Liver (tissue), 3 donors: ENCODE data around the gene DGKE.

Experiments
- CTCF ChIP-seq: fragments of 150-350 bp; IDR thresholded peaks from 2 replicates; pipeline ENCODE4 v1.5.1; 2017; ENCODE audit warnings: improper control_type of control experiment, low read depth, low read length; ENCODE audit not compliant: missing input control
- FOXA1 ChIP-seq: IDR thresholded peaks from 2 replicates; pipeline ENCODE4 v1.6.1; 2016; ENCODE audit warnings: antibody characterized with exemption
- HNF4G ChIP-seq: IDR thresholded peaks from 2 replicates; pipeline ENCODE4 v1.6.1; 2016; ENCODE audit warnings: antibody characterized with exemption
- JUND ChIP-seq, 2 donors: IDR thresholded peaks; 2 replicates each; pipeline ENCODE4 v1.6.1; 2016; ENCODE audit warnings: antibody characterized with exemption in 2 of 2
- MAX ChIP-seq: IDR thresholded peaks from 2 replicates; pipeline ENCODE4 v1.6.1; 2016; ENCODE audit warnings: antibody characterized with exemption
- RAD21 ChIP-seq, 2 donors: IDR thresholded peaks; 2 replicates each; pipeline ENCODE4 v1.6.1; 2016; ENCODE audit warnings: antibody characterized with exemption in 2 of 2, mild to moderate bottlenecking in 2 of 2
- REST ChIP-seq: IDR thresholded peaks from 2 replicates; pipeline ENCODE4 v1.6.1; 2016; ENCODE audit warnings: antibody characterized with exemption, mild to moderate bottlenecking
- RXRA ChIP-seq, 2 donors: IDR thresholded peaks; 2 replicates each; pipeline ENCODE4 v1.6.1; 2017 to 2018; ENCODE audit warnings: antibody characterized with exemption in 2 of 2, mild to moderate bottlenecking in 1 of 2
- YY1 ChIP-seq: IDR thresholded peaks from 2 replicates; pipeline ENCODE4 v1.6.1; 2016; ENCODE audit warnings: antibody characterized with exemption, mild to moderate bottlenecking
- TF ChIP-seq, protein P1 (sequence below): IDR thresholded peaks from 2 replicates; pipeline ENCODE4 v1.6.1; 2016; ENCODE audit warnings: antibody characterized with exemption
- TF ChIP-seq, protein P2 (sequence below): IDR thresholded peaks from 2 replicates; pipeline ENCODE4 v1.6.1; 2016; ENCODE audit warnings: antibody characterized with exemption
- donor health status: healthy.
- donor health status: healthy.

DNA sequence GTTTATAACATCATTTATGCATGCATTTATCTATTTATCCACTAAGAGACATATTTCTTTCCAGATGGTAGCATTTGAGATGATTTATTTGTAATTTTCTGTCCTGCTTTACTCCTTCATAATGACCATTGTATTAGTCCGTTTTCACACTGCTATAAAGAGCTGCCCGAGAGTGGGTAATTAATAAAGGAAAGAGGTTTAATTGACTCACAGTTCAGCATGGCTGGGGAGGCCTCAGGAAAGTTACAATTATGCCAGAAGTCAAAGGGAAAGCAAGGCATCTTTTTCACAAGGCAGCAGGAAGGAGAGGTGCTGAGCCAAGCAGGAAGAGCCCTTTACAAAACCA is 51.3 kb downstream of the DGKE start:
- TF ChIP-seq CTCF = no peak
- no peak for TF ChIP-seq REST
- no peak for TF ChIP-seq HNF4G
- no peak for TF ChIP-seq FOXA1
- TF ChIP-seq JUND (IDR thresholded peaks at IDR 0.05) = no peak
- TF ChIP-seq, protein P1, sequence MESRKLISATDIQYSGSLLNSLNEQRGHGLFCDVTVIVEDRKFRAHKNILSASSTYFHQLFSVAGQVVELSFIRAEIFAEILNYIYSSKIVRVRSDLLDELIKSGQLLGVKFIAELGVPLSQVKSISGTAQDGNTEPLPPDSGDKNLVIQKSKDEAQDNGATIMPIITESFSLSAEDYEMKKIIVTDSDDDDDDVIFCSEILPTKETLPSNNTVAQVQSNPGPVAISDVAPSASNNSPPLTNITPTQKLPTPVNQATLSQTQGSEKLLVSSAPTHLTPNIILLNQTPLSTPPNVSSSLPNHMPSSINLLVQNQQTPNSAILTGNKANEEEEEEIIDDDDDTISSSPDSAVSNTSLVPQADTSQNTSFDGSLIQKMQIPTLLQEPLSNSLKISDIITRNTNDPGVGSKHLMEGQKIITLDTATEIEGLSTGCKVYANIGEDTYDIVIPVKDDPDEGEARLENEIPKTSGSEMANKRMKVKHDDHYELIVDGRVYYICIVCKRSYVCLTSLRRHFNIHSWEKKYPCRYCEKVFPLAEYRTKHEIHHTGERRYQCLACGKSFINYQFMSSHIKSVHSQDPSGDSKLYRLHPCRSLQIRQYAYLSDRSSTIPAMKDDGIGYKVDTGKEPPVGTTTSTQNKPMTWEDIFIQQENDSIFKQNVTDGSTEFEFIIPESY = no peak
- TF ChIP-seq RAD21 (IDR thresholded peaks at IDR 0.05) = no peak
- no peak for TF ChIP-seq YY1
- TF ChIP-seq, protein P2, sequence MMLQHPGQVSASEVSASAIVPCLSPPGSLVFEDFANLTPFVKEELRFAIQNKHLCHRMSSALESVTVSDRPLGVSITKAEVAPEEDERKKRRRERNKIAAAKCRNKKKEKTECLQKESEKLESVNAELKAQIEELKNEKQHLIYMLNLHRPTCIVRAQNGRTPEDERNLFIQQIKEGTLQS = no peak
- TF ChIP-seq MAX = no peak
- no peak for TF ChIP-seq RXRA (IDR thresholded peaks at IDR 0.05)
